Tibial nerve (tissue), 3 donors: ENCODE data around the gene SFMBT2.

ENCODE experiments used
- CTCF ChIP-seq, 5 experiments: fragments of 200-600 bp in 3 of 5; fragments of 450-650 bp in 2 of 5; sonication (generic) in 3 of 5; IDR thresholded peaks; one replicate each; pipeline ENCODE4 v1.5.1; 2016 to 2019; ENCODE audit warnings: antibody characterized with exemption in 5 of 5, mild to moderate bottlenecking in 3 of 5, moderate library complexity in 2 of 5
- POLR2A ChIP-seq, 2 donors: fragments of 450-650 bp; IDR thresholded peaks; one replicate each; pipeline ENCODE4 v1.6.1; 2017; ENCODE audit warnings: antibody characterized with exemption in 2 of 2, mild to moderate bottlenecking in 2 of 2, moderate library complexity in 2 of 2

DNA sequence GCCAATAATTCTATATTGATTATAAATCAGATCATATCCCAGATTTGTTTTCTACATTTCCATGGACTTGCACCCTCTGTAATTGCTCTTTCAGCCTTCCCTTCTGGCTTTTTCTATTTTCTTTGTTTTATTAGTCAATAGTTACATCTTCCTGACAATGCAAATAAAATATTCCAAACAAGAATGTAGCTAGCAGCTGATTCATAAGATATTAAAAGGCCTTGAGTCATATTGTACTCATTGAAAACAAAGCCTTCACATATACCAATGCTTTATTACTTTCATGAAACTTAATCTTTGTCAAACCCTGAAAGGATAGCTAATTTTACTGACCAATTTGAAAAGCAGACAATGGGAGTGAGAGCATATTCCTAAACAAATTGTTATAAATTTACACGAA lies 10.7 kb upstream of the SFMBT2 start:
- TF ChIP-seq CTCF (IDR thresholded peaks at IDR 0.05) (no peak), POLR2A (IDR thresholded peaks at IDR 0.05) (no peak)
